ELF-1 (cell line): ENCODE data around the gene SGTA.
"Not testable (repeated sequence)": the region's sequence is repeated elsewhere in the genome, so short reads cannot be mapped to it uniquely, and the experiment has no call there.

Experiments used
- DNase-seq: peaks from one replicate; pipeline ENCODE4 v3.0.0-alpha.2; 2016; ENCODE audit warnings: low read depth, low spot score

Gene SGTA

DNA sequence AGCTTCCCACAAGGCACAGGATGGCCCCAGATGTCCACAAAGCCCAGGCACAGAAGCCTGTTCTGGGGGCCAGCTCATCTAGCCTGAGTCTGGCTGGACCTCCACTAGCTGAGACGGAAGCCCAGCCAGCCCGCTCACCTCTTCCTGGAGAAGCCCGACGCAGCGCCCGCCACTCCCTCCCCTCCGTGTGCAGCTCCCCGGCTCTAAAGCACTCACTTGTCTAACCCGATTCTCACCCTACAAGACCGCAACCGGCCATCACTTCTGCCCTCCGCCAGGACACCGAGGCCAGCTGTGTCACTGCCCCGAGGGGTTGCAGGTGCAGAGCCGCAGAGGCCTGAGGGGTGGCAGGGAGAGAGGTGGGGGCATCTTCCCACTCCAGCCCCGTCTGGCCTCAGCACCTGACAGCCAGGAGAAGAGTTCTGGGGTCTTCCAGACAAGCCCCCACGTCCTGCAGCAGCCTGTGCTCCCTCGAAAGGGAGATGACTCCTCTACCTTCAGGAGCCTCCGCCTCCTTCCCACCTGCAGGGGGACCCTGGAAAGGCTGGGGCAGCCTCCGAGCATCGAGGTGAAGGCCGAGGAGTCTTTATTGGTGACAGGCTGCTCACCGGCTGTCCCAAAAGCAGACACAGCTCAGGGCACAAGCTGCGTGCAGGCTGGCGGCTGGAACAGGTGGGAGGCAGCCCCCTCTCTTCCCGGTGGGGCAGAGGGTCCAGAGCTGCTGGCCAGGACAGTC, 56.0 kb downstream of the SGTA start:
- DNase-seq: peak; percentile 70

- DNase-seq: no peak
Observed at GRCh38 chr19:2726160-2726855, 56.8 kb downstream of the SGTA start.

- no peak for DNase-seq
Observed at GRCh38 chr19:2724148-2724557, 58.9 kb downstream of the SGTA start.

- DNase-seq: no peak
Observed at GRCh38 chr19:2723747-2724146, 59.3 kb downstream of the SGTA start.

GRCh38 chr19:2723345-2723715, 59.7 kb downstream of the SGTA start:
- no peak for DNase-seq

DNA sequence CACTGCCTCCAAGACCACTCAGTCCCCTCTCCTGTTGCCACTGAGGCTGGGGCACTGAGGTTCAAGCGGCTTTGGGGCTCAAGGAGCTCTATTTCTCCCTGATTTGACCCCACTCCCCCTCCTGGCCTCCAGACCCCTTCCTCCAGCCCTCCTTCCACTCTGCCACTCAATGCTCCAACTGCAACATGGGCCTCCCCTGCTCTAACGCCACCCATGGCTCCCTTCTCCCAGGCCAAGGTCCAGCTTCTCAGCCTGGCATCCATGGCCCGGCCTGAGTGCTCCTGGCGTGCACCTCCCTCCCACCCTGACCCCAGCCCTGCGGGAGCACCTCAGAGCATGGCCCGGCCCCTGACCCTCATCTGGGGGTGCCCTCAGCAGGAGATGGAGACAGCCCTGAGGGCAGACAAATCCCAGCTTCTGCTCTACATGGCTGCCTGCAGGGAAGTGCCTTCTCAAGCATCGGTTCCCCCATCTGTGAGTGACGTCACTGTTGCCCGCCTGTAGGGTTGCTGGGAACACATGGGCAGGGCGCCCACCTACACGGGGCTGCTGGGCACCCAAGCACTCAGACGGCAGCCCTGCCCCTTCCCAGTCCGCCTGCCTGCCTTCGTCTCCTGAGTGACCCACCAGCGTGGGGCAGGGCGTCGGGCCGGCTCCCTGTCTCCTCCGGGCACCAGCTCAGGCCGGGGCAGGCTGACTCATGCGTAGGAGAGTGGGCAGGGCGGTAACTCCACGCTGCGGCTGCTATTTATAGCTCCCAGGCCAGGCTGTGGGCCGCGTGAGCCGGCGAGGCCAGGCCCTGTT, 60.3 kb downstream of the SGTA start:
- DNase-seq: no peak

GRCh38 chr19:2721570-2722540, 61.2 kb downstream of the SGTA start:
- DNase-seq: no peak

DNA sequence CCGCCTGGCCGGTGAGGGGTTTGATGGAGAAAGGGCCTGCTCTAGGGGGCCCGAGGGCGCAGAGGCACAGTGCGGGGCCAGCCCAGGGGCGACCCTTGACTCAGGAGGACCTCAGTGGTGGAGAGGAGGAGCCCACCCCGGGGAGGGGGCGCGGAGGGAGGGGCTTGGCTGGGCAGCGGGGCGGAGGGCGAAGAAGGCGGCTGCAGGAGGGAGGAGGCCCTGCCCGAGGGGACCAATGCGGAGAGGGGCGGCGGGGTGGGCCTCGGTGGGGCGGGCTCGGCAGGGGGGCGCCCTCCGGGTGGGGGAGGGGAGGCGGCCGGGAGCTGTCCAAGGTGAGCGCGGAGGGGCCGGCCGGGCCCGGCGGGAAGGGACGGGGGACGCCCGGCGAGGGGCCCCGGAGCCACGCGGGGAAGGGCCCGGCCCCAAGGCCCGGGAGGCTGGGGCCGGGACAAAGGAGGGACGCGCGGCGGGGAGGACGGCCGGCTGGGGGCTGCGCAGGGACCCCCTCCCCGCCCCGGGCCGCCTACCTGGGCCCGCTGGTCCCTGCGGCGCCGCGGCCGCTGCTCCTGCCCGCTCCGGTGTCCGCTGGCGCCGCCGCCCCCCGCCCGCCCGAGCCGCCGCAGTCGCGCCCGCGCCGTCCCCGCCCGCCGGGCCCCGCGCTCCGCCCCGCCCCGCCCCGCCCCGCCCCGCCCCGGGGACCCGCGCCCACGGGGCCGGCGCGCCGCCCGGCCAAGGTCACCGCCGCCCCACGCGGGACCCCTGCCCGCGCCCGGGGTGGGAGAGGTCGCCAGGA, 62.1 kb downstream of the SGTA start, which contains the start of gene DIRAS1:
TSS of gene DIRAS1 (minus strand) at position 596 of the 793 bp plus-strand sequence. CDS start 3,566 bp downstream, outside the sequence.
- DNase-seq: no peak

GRCh38 chr19:2719920-2720776, 62.9 kb downstream of the SGTA start:
- DNase-seq: peak; percentile 44

DNA sequence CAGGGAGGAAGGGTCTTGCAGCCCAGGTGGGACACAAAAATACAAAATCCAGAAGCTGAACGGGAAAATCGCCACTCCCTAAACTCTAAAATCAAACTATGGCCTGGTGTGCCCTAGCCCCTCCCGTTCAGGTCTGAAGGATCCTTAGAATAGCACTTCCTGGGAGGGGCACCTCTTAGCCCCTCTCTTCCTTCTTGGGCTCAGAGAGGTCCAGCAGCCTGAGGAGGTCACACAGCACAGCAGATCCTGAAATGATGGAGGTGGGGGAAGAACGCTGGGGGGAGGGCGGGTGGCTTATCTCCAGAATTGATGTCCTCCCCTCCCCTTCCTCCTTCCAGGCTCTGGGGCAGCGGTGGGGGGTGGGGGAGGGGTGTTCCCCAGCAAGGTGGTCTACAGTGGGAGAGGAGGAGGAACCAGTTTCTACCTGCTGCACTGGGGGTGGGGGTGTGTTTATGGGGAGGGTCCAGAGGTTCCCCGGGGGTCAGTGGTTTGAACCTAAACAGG, 63.8 kb downstream of the SGTA start:
- DNase-seq: no peak

DNA sequence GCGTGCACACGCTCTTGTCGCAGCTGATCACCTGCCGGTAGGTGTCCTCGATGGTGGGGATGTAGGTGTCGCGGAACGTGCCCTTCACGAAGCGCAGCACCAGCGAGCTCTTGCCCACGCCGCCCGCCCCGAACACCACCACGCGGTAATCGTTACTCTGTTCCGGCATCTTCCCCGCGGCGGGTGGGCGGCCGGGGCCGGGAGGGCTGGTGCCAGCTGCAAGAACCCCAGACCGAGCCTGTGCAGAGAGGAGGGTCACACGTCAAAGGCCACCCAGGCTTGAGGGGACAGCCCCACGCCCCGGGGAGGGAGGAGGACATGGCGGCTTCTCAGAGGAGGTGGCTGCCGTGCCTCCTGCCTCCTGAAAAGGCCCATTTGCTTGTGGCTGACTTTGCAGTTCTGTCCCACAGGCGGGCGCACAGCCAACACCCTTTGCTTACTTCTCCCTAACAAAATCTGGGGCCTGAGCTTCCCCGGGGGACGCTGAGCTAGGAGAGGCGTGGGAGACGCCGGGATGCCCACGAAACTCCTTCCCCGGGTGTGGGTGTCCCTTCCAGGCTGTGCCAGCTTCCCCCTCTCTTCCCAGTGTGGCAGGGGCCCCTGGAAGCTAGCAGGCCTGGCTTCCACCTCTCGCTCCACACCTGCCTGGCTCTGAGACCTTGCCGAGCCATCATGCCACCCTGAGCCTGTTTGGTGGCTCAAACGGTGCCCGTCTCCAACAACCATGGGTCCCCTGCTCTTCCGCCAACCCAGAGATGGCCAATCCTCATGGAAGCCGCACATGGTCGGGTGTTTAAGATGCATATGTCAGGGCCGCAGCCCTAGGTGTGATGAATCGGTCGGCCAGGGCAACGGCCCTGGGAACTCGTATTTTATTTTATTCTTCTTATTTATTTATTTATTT, 65.2 kb downstream of the SGTA start:
- no peak for DNase-seq

GRCh38 chr19:2716722-2717637, 66.1 kb downstream of the SGTA start:
- peak; percentile 44 for DNase-seq

DNA sequence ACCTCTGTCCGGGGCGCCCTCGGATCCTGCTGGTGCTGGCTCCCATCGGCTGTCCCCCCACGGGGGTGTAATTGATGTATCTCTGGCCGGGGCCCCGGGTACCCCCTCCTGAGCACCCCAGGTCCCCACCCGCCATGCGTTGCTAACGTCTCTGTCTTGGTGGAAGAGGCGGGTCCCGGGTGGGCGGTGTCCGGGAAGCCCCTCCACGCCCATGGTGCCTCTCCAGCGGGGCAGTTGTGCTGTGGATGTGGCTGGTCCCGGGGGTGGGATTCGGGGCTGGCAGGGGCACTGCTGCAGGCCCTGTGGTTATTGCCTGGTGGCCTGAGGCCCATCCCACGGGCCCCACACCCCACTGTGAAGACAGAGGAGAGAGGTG, 66.8 kb downstream of the SGTA start:
- DNase-seq: no peak

- no peak for DNase-seq
Observed at GRCh38 chr19:2715470-2716274, 67.4 kb downstream of the SGTA start.

- DNase-seq: no peak
Observed at GRCh38 chr19:2714531-2715269, 68.4 kb downstream of the SGTA start.

DNA sequence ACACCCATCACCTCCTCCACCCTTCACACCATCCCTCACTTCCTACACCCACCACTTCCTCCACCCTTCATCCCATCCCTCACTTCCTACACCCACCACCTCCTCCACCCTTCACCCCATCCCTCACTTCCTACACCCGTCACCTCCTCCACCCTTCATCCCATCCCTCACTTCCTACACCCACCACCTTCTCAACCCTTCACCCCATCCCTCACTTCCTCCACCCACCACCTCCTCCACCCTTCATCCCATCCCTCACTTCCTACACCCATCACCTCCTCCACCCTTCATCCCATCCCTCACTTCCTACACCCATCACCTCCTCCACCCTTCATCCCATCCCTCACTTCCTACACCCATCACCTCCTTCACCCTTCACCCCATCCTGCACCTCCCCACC, 69.0 kb downstream of the SGTA start:
- DNase-seq: not testable (repeated sequence)
